Peyer's patch (tissue), 4 donors: ENCODE measurements around the gene RUNX1.

ENCODE experiments used
- CTCF ChIP-seq, 6 experiments: fragments of 450-650 bp in 4 of 6; fragments of 200-600 bp in 2 of 6; sonication (generic) in 1 of 6; IDR thresholded peaks; one replicate each; pipeline ENCODE4 v1.5.1; 2017 to 2019; ENCODE audit warnings: antibody characterized with exemption in 6 of 6, mild to moderate bottlenecking in 3 of 6, moderate library complexity in 1 of 6
- POLR2A ChIP-seq, 2 donors: fragments of 450-650 bp; IDR thresholded peaks; one replicate each; pipeline ENCODE4 v1.5.1; 2017; ENCODE audit warnings: antibody characterized with exemption in 2 of 2, mild to moderate bottlenecking in 2 of 2, moderate library complexity in 2 of 2

- TF ChIP-seq CTCF (IDR thresholded peaks at IDR 0.05) (no peak), POLR2A (IDR thresholded peaks at IDR 0.05) (no peak)
Measured at GRCh38 chr21:35059742-35060141, 10.6 kb upstream of the RUNX1 start.
